Endothelial cell of umbilical vein (primary cell): ENCODE results near the gene CD19. TPM values are rescaled to one million over a fixed set of nuclear protein-coding genes. Genes with fewer than 3 reads are reported as not detected.

ENCODE experiments used
- BruUV-seq: library from RNA; stranded (reverse); fragments of 400-500 nt; replicated peaks from 2 replicates; lab custom pipeline; 2021; lab: Mats Ljungman, UMichigan
- CTCF ChIA-PET: fragments of 300-600, 350-600 bp; sonication (Branson Sonifier 250); formaldehyde crosslinking; loops from one replicate; lab custom pipeline; 2021; ENCODE audit warnings: antibody characterized with exemption, inconsistent platforms; lab: Charles Lee
- POLR2A ChIA-PET: fragments of 300-600, 350-600 bp; sonication (Branson Sonifier 250); formaldehyde crosslinking; loops from one replicate; lab custom pipeline; 2021; ENCODE audit warnings: antibody characterized with exemption, inconsistent platforms; lab: Charles Lee
- DNase-seq: peaks from one replicate; pipeline ENCODE4 v3.0.0-alpha.2; 2011; ENCODE audit warnings: low read depth, low spot score
- FAIRE-seq: peaks from 2 replicates; lab custom pipeline; 2011; peaks lifted over from hg19 to GRCh38; lab: Jason Lieb, UNC
- H2AFZ ChIP-seq: 2 replicates; pipeline ENCODE4 v1.6.0; 2012; ENCODE audit warnings: low read depth, low read length, control low read depth, inconsistent platforms
- H3K27ac ChIP-seq: 2 replicates; pipeline ENCODE4 v1.5.1; 2011; ENCODE audit warnings: low read depth, mild to moderate bottlenecking, control low read depth, low read length, moderate library complexity; ENCODE audit not compliant: insufficient read depth
- H3K27me3 ChIP-seq, 2 experiments: 2 replicates each; pipeline versions ENCODE4 v1.6.0 to v1.6.1; 2011; ENCODE audit warnings: low read length in 2 of 2, mixed read lengths in 1 of 2; ENCODE audit not compliant: control insufficient read depth in 2 of 2, insufficient read depth in 2 of 2
- H3K36me3 ChIP-seq, 2 experiments: 2 replicates in 1 of 2; 3 replicates in 1 of 2; pipeline ENCODE4 v1.5.1; 2011; ENCODE audit warnings: low read length in 2 of 2, mild to moderate bottlenecking in 1 of 2, moderate library complexity in 1 of 2; ENCODE audit not compliant: control insufficient read depth in 2 of 2, insufficient read depth in 2 of 2; ENCODE audit errors: extremely low read depth in 1 of 2
- H3K4me1 ChIP-seq: 3 replicates; pipeline ENCODE4 v1.5.1; 2011; ENCODE audit warnings: mild to moderate bottlenecking, low read length; ENCODE audit not compliant: control insufficient read depth, insufficient read depth; ENCODE audit errors: extremely low read depth
- H3K4me2 ChIP-seq: 2 replicates; pipeline ENCODE4 v1.6.1; 2011; ENCODE audit warnings: low read length, control low read depth, mixed read lengths; ENCODE audit not compliant: insufficient read depth
- H3K4me3 ChIP-seq, 3 experiments: fragments of 200-600 bp in 1 of 3; sonication (generic), shearing (Covaris generic) in 1 of 3; replicated peaks in 1 of 3; 2 replicates each; pipeline ENCODE4 v1.5.1; 2011 to 2016; ENCODE audit warnings: control low read depth in 3 of 3, low read length in 3 of 3, mild to moderate bottlenecking in 2 of 3, inconsistent platforms in 1 of 3, low read depth in 1 of 3, moderate library complexity in 1 of 3; ENCODE audit not compliant: insufficient read depth in 1 of 3
- H3K79me2 ChIP-seq: 2 replicates; pipeline ENCODE4 v1.6.0; 2012; ENCODE audit warnings: low read length, inconsistent platforms; ENCODE audit not compliant: control insufficient read depth, insufficient read depth
- H3K9ac ChIP-seq: replicated peaks from 2 replicates; pipeline ENCODE3; 2011; ENCODE audit warnings: low read length, control low read depth; ENCODE audit not compliant: insufficient read depth; ENCODE audit errors: extremely low read depth
- H3K9me1 ChIP-seq: replicated peaks from 3 replicates; pipeline ENCODE4 v1.6.0; 2011; ENCODE audit warnings: mild to moderate bottlenecking, low read length; ENCODE audit not compliant: control insufficient read depth, insufficient read depth; ENCODE audit errors: extremely low read depth
- H3K9me3 ChIP-seq: replicated peaks from 2 replicates; pipeline ENCODE4 v1.5.1; 2012; ENCODE audit warnings: low read length, inconsistent platforms; ENCODE audit not compliant: control insufficient read depth, insufficient read depth
- H4K20me1 ChIP-seq: replicated peaks from 2 replicates; pipeline ENCODE3; 2011; ENCODE audit warnings: mild to moderate bottlenecking, low read length; ENCODE audit not compliant: control insufficient read depth, insufficient read depth; ENCODE audit errors: extremely low read depth
- EZH2 ChIP-seq: IDR thresholded peaks from 2 replicates; pipeline ENCODE4 v1.6.1; 2012; ENCODE audit warnings: borderline replicate concordance, low read depth, mild to moderate bottlenecking, moderate library complexity, low read length, inconsistent platforms; ENCODE audit not compliant: severe bottlenecking
- FOS ChIP-seq: IDR thresholded peaks from 2 replicates; pipeline ENCODE4 v1.6.1; 2011; ENCODE audit warnings: mild to moderate bottlenecking, low read length, moderate library complexity, borderline replicate concordance; ENCODE audit not compliant: insufficient read depth
- GATA2 ChIP-seq: IDR thresholded peaks from 2 replicates; pipeline ENCODE4 v1.7.0; 2011; ENCODE audit warnings: low read depth, mild to moderate bottlenecking, moderate library complexity, mixed read lengths, low read length; ENCODE audit not compliant: insufficient read length, insufficient read depth
- JUN ChIP-seq: IDR thresholded peaks from 2 replicates; pipeline ENCODE4 v1.6.1; 2011; ENCODE audit warnings: borderline replicate concordance, low read depth; ENCODE audit not compliant: insufficient read length, insufficient read depth
- MYC ChIP-seq: IDR thresholded peaks from one replicate; pipeline ENCODE4 v1.6.1; 2011; ENCODE audit warnings: mild to moderate bottlenecking, low read depth, low read length
- POLR2A ChIP-seq: IDR thresholded peaks from 2 replicates; pipeline ENCODE4 v1.6.1; 2012; ENCODE audit warnings: low read depth, mild to moderate bottlenecking, control low read depth, low read length
- POLR2AphosphoS5 ChIP-seq: IDR thresholded peaks from 2 replicates; pipeline ENCODE4 v1.6.1; 2012; ENCODE audit warnings: low read depth, mild to moderate bottlenecking, control low read depth, low read length, moderate library complexity; ENCODE audit not compliant: insufficient read depth
- dilution Hi-C: fragments of 300-500 bp; cut with MboI; formaldehyde crosslinking; loops from one replicate; pipeline ENCODE4 v1.15.0; 2019; ENCODE audit warnings: low sequenced_read_pairs; ENCODE audit not compliant: extremely low pct_ligation_motif_present
- intact Hi-C: fragments of 100-400 bp; cut with micrococcal nuclease; formaldehyde crosslinking; loops from one replicate; pipeline ENCODE4 v1.10.0; 2022
- polyA plus RNA-seq, 4 experiments: library from polyadenylated mRNA; depleted of rRNA in 3 of 4; stranded (reverse) in 3 of 4; unstranded in 1 of 4; fragments of >200 nt; gene quantifications; 2 replicates each; pipeline versions ENCODE4 v1.2.1 to v1.2.3, GENCODE V29; 2011 to 2012; ENCODE audit warnings: missing spikeins in 1 of 4
- total RNA-seq: library from RNA; stranded (reverse); gene quantifications from 2 replicates; pipeline ENCODE4 v1.2.3, GENCODE V29; 2021
- TF ChIP-seq, protein P1 (sequence below): IDR thresholded peaks from 2 replicates; pipeline ENCODE4 v1.6.1; 2011; ENCODE audit not compliant: insufficient read depth, insufficient read length
- TF ChIP-seq, protein P2 (sequence below), 2 donors: IDR thresholded peaks; 1 replicate in 1 of 2; 2 replicates in 1 of 2; pipeline ENCODE4 v1.5.1; 2011; ENCODE audit warnings: low read length in 2 of 2, mild to moderate bottlenecking in 2 of 2, moderate library complexity in 2 of 2, control low read depth in 1 of 2, inconsistent platforms in 1 of 2, low read depth in 1 of 2; ENCODE audit not compliant: insufficient read depth in 1 of 2; ENCODE audit errors: extremely low read depth in 1 of 2

CD19 gene
- total and polyA plus RNA-seq, 2 donors (not counting 3 experiments of a cell fraction or from before 2014, with no cell fraction given), result 0.06 TPM; not detected in 1

DNA sequence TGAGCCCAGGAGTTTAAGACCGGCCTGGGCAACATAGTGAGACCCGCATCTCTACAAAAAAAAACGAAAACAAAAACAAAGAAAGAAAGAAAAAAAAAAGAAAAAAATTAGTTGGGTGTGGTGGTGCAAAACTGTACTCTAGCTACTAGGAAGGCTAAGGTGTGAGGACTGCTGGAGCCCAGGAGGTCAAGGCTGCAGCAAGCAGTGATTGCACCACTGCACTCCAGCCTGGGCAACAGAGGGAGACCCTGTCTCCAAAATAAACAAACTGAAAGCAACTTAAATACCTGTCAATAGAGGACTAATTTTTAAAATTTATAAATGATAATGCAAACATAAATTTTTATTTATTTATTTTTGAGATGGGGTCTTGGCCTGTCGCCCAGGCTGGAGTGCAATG, 36.2 kb upstream of the CD19 start:
- dilution Hi-C loops, result no loop called here
- intact Hi-C loops, result no loop called here

More for the DNA sequence above, 36.2 kb upstream of the CD19 start:
- no peaks in the 10 kb centered on the region for H3K9me1 ChIP-seq
- CTCF ChIA-PET, result no interaction called here
- no peaks in the 10 kb centered on the region for H4K20me1 ChIP-seq
- POLR2A ChIA-PET, result no interaction called here
- DNase-seq (no peak), FAIRE-seq (no peak)
- no peak overlapping the region for H2AFZ ChIP-seq
- no peaks in the 10 kb centered on the region for H3K79me2 ChIP-seq
- no peak overlapping the region for H3K9ac ChIP-seq
- H3K27ac ChIP-seq, result no peak overlapping the region
- H3K4me2 ChIP-seq, result no peak overlapping the region
- no peak overlapping the region for H3K4me3 ChIP-seq
- H3K36me3 ChIP-seq, result no peaks in the 10 kb centered on the region
- H3K27me3 ChIP-seq, result no peaks in the 10 kb centered on the region
- TF ChIP-seq GATA2, result no peak
- TF ChIP-seq POLR2A, result no peak
- TF ChIP-seq EZH2, result no peak
- no peak for TF ChIP-seq FOS
- TF ChIP-seq MYC, result no peak
- TF ChIP-seq, protein P1, sequence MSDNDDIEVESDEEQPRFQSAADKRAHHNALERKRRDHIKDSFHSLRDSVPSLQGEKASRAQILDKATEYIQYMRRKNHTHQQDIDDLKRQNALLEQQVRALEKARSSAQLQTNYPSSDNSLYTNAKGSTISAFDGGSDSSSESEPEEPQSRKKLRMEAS, result no peak
- TF ChIP-seq JUN, result no peak
- no peak for TF ChIP-seq POLR2AphosphoS5
- TF ChIP-seq, protein P2, sequence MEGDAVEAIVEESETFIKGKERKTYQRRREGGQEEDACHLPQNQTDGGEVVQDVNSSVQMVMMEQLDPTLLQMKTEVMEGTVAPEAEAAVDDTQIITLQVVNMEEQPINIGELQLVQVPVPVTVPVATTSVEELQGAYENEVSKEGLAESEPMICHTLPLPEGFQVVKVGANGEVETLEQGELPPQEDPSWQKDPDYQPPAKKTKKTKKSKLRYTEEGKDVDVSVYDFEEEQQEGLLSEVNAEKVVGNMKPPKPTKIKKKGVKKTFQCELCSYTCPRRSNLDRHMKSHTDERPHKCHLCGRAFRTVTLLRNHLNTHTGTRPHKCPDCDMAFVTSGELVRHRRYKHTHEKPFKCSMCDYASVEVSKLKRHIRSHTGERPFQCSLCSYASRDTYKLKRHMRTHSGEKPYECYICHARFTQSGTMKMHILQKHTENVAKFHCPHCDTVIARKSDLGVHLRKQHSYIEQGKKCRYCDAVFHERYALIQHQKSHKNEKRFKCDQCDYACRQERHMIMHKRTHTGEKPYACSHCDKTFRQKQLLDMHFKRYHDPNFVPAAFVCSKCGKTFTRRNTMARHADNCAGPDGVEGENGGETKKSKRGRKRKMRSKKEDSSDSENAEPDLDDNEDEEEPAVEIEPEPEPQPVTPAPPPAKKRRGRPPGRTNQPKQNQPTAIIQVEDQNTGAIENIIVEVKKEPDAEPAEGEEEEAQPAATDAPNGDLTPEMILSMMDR (IDR thresholded peaks at IDR 0.05; ENCODE audit: extremely low read depth in 1 of 2, insufficient read depth in 1 of 2, low read depth in 1 of 2, low read length in 2 of 2), result no peak
- H3K4me1 ChIP-seq, result no peaks in the 10 kb centered on the region
- H3K9me3 ChIP-seq, result no peaks in the 10 kb centered on the region
- BruUV-seq, result no TSS peak
